WTC11 (cell line): ENCODE measurements around the gene GALNT13. TPM values are rescaled to one million over a fixed set of nuclear protein-coding genes. Genes with fewer than 3 reads are reported as not detected.

ENCODE experiments used
- ATAC-seq: fragments of 200-7000 bp; cut with Tn5 transposase; 2 replicates; pipeline ENCODE4 v1.10.0; 2021; ENCODE audit warnings: mild to moderate bottlenecking, moderate library complexity
- CTCF ChIA-PET: fragments of 300-600 bp; sonication (Branson Sonifier 250); formaldehyde crosslinking; loops from one replicate; lab custom pipeline; 2021; ENCODE audit warnings: antibody characterized with exemption; lab: Charles Lee
- POLR2A ChIA-PET: fragments of 350-600 bp; sonication (Branson Sonifier 250); formaldehyde crosslinking; loops from one replicate; lab custom pipeline; 2021; ENCODE audit warnings: antibody characterized with exemption; lab: Charles Lee
- DNase-seq: peaks from one replicate; pipeline ENCODE4 v3.0.0; 2021; ENCODE audit warnings: low spot score
- H3K27ac Mint-ChIP-seq: 2 replicates; pipeline ENCODE4 v1.8.0; 2021; ENCODE audit warnings: mixed read lengths
- H3K27me3 Mint-ChIP-seq: 2 replicates; pipeline ENCODE4 v1.8.0; 2021; ENCODE audit warnings: low read depth, mild to moderate bottlenecking, moderate library complexity, mixed read lengths
- H3K36me3 Mint-ChIP-seq: 2 replicates; pipeline ENCODE4 v1.8.0; 2021; ENCODE audit warnings: mixed read lengths
- H3K4me1 Mint-ChIP-seq: 2 replicates; pipeline ENCODE4 v1.8.0; 2022; ENCODE audit warnings: mixed read lengths
- H3K4me3 Mint-ChIP-seq: 2 replicates; pipeline ENCODE4 v1.8.0; 2021; ENCODE audit warnings: mild to moderate bottlenecking, moderate library complexity, mixed read lengths
- H3K9me3 Mint-ChIP-seq: 2 replicates; pipeline ENCODE4 v1.8.0; 2021; ENCODE audit warnings: mixed read lengths
- AR ChIP-seq: fragments of 250-450 bp; sonication (Bioruptor Pico); IDR thresholded peaks from 2 replicates; pipeline ENCODE4 v1.9.0; 2021; ENCODE audit warnings: mild to moderate bottlenecking
- ATF6 ChIP-seq: sonication (generic); formaldehyde crosslinking; IDR thresholded peaks from 2 replicates; pipeline ENCODE4 v1.8.1; 2023; ENCODE audit warnings: mild to moderate bottlenecking, missing genetic modification reagents
- E2F4 ChIP-seq: sonication (generic); formaldehyde crosslinking; IDR thresholded peaks from 2 replicates; pipeline ENCODE4 v1.8.1; 2022; ENCODE audit warnings: low read depth, mild to moderate bottlenecking, moderate library complexity, missing genetic modification reagents, borderline replicate concordance
- ESRRA ChIP-seq: sonication (generic); formaldehyde crosslinking; IDR thresholded peaks from 2 replicates; pipeline ENCODE4 v1.8.1; 2022; ENCODE audit warnings: mild to moderate bottlenecking, missing genetic modification reagents, borderline replicate concordance
- FOXK1 ChIP-seq: sonication (generic); formaldehyde crosslinking; IDR thresholded peaks from 2 replicates; pipeline ENCODE4 v1.8.0; 2022; ENCODE audit warnings: mild to moderate bottlenecking, moderate library complexity, missing genetic modification reagents
- FOXP1 ChIP-seq: sonication (generic); formaldehyde crosslinking; IDR thresholded peaks from 2 replicates; pipeline ENCODE4 v1.8.0; 2022; ENCODE audit warnings: missing genetic modification reagents, mild to moderate bottlenecking, moderate library complexity, borderline replicate concordance
- FOXP4 ChIP-seq: sonication (generic); formaldehyde crosslinking; IDR thresholded peaks from 2 replicates; pipeline ENCODE4 v1.8.0; 2022; ENCODE audit warnings: mild to moderate bottlenecking, missing genetic modification reagents
- GRHL2 ChIP-seq: fragments of 250-450 bp; sonication (Bioruptor Pico); IDR thresholded peaks from 2 replicates; pipeline ENCODE4 v1.8.0; 2022; ENCODE audit warnings: mild to moderate bottlenecking, moderate library complexity; ENCODE audit not compliant: insufficient replicate concordance, severe bottlenecking
- IRF1 ChIP-seq: sonication (generic); formaldehyde crosslinking; IDR thresholded peaks from 2 replicates; pipeline ENCODE4 v1.8.0; 2023; ENCODE audit warnings: missing genetic modification reagents
- IRF2 ChIP-seq: sonication (generic); formaldehyde crosslinking; IDR thresholded peaks from 2 replicates; pipeline ENCODE4 v1.8.0; 2022; ENCODE audit warnings: low read depth, missing genetic modification reagents, borderline replicate concordance
- JUN ChIP-seq: sonication (generic); formaldehyde crosslinking; IDR thresholded peaks from 2 replicates; pipeline ENCODE4 v1.8.0; 2023; ENCODE audit warnings: mild to moderate bottlenecking, missing genetic modification reagents
- MXD4 ChIP-seq: fragments of 250-450 bp; sonication (Bioruptor Pico); IDR thresholded peaks from 2 replicates; pipeline ENCODE4 v1.8.0; 2021; ENCODE audit warnings: mild to moderate bottlenecking, moderate library complexity, borderline replicate concordance
- NFATC4 ChIP-seq: fragments of 250-450 bp; sonication (Bioruptor Pico); IDR thresholded peaks from 2 replicates; pipeline ENCODE4 v1.9.0; 2021; ENCODE audit warnings: mild to moderate bottlenecking
- NFE2L1 ChIP-seq: sonication (generic); formaldehyde crosslinking; IDR thresholded peaks from 2 replicates; pipeline ENCODE4 v1.8.1; 2023; ENCODE audit warnings: missing genetic modification reagents
- NR3C1 ChIP-seq: sonication (generic); formaldehyde crosslinking; conservative IDR thresholded peaks from 2 replicates; pipeline ENCODE4 v1.8.1; 2023; ENCODE audit warnings: low read depth, mild to moderate bottlenecking, missing genetic modification reagents
- OVOL2 ChIP-seq: fragments of 250-450 bp; sonication (Bioruptor Pico); IDR thresholded peaks from 2 replicates; pipeline ENCODE4 v1.9.0; 2021; ENCODE audit warnings: mild to moderate bottlenecking, borderline replicate concordance
- SP1 ChIP-seq: sonication (generic); formaldehyde crosslinking; conservative IDR thresholded peaks from 2 replicates; pipeline ENCODE4 v1.8.1; 2022; ENCODE audit warnings: missing genetic modification reagents
- STAT6 ChIP-seq: sonication (generic); formaldehyde crosslinking; conservative IDR thresholded peaks from 2 replicates; pipeline ENCODE4 v1.8.1; 2023; ENCODE audit warnings: mild to moderate bottlenecking, low read depth, missing genetic modification reagents, moderate library complexity
- TEAD4 ChIP-seq: sonication (generic); formaldehyde crosslinking; IDR thresholded peaks from 2 replicates; pipeline ENCODE4 v1.8.0; 2022; ENCODE audit warnings: mild to moderate bottlenecking, missing genetic modification reagents
- ZNF317 ChIP-seq: sonication (generic); formaldehyde crosslinking; IDR thresholded peaks from 2 replicates; pipeline ENCODE4 v1.8.1; 2023; ENCODE audit warnings: low read depth, mild to moderate bottlenecking, moderate library complexity, missing genetic modification reagents, borderline replicate concordance
- ZNF416 ChIP-seq: fragments of 250-450 bp; sonication (Bioruptor Pico); IDR thresholded peaks from 2 replicates; pipeline ENCODE4 v1.9.0; 2021; ENCODE audit warnings: mild to moderate bottlenecking, inconsistent platforms
- ZNF423 ChIP-seq: fragments of 250-450 bp; sonication (Bioruptor Pico); IDR thresholded peaks from 2 replicates; pipeline ENCODE4 v2.1.2; 2022; ENCODE audit warnings: mild to moderate bottlenecking, moderate library complexity
- total RNA-seq: library from RNA; stranded (reverse); gene quantifications from 3 replicates; pipeline ENCODE4 v1.2.3, GENCODE V29; 2021

The GALNT13 gene
- total RNA-seq, 1 experiment from 2014 or later, result 9.9 TPM

- TF ChIP-seq STAT6 (no peak), NFE2L1 (CRISPR knock-in tag) (no peak), E2F4 (CRISPR knock-in tag) (no peak), AR (CRISPR knock-in tag) (no peak), IRF2 (CRISPR knock-in tag) (no peak), OVOL2 (no peak)
Measured at GRCh38 chr2:154120706-154121105, 249.0 kb downstream of the GALNT13 start (continued).

- DNase-seq, result no peak
- H3K9me3 Mint-ChIP-seq, result peaks cover 12% of the 10 kb centered on the region
- CTCF ChIA-PET, result no interaction called here
- H3K27ac Mint-ChIP-seq, result no peak overlapping the region
- 0 out of 2 replicates have a peak, but pooled peaks cover 2% of the 10 kb centered on the region for H3K4me1 Mint-ChIP-seq
- TF ChIP-seq SP1 (CRISPR knock-in tag) (no peak), ZNF416 (CRISPR knock-in tag) (no peak)
- TF ChIP-seq, all 79 proteins: peak for 0
- Mint-ChIP-seq H3K4me3 (no peak overlapping the region), H3K36me3 (peaks cover 6% of the 10 kb centered on the region; the same call in 1 of the 2 replicates), H3K27me3 (no peaks in the 10 kb centered on the region)
- POLR2A ChIA-PET, result no interaction called here
- ATAC-seq, result no peak
Measured at GRCh38 chr2:154125891-154126290, 254.2 kb downstream of the GALNT13 start.

GRCh38 chr2:154130821-154131220 is 259.1 kb downstream of the GALNT13 start:
- CTCF ChIA-PET, result no interaction called here
- POLR2A ChIA-PET, result no interaction called here
- H3K4me1 Mint-ChIP-seq, result no peaks in the 10 kb centered on the region
- TF ChIP-seq FOXK1, result no peak
- no peak for TF ChIP-seq ZNF317 (CRISPR knock-in tag)
- no peak for TF ChIP-seq GRHL2 (CRISPR knock-in tag)
- no peak for TF ChIP-seq ESRRA (CRISPR knock-in tag)
- TF ChIP-seq ZNF423 (CRISPR knock-in tag), result no peak
- no peak for TF ChIP-seq NFE2L1 (CRISPR knock-in tag)
- TF ChIP-seq NFATC4 (CRISPR knock-in tag), result no peak
- TF ChIP-seq MXD4 (CRISPR knock-in tag), result no peak
- no peak for TF ChIP-seq FOXP4
- no peak for TF ChIP-seq ATF6 (CRISPR knock-in tag)
- TF ChIP-seq SP1 (CRISPR knock-in tag), result no peak
- TF ChIP-seq NR3C1 (CRISPR knock-in tag), result no peak
- no peak for TF ChIP-seq FOXP1 (CRISPR knock-in tag)
- no peak for TF ChIP-seq JUN (CRISPR knock-in tag)
- no peak for TF ChIP-seq IRF1
- no peak for TF ChIP-seq TEAD4

More at GRCh38 chr2:154130821-154131220, 259.1 kb downstream of the GALNT13 start:
- H3K27ac Mint-ChIP-seq, result no peak overlapping the region
- no peaks in the 10 kb centered on the region for H3K27me3 Mint-ChIP-seq
- DNase-seq (no peak), ATAC-seq (no peak)
- H3K36me3 Mint-ChIP-seq, result no peaks in the 10 kb centered on the region
- no peaks in the 10 kb centered on the region for H3K9me3 Mint-ChIP-seq
- no peak overlapping the region for H3K4me3 Mint-ChIP-seq
